Measurements from ENCODE around the gene AFP.
A peak's percentile ranks its signal among the peaks of the same experiment; 100 is the strongest.

The AFP gene

DNA sequence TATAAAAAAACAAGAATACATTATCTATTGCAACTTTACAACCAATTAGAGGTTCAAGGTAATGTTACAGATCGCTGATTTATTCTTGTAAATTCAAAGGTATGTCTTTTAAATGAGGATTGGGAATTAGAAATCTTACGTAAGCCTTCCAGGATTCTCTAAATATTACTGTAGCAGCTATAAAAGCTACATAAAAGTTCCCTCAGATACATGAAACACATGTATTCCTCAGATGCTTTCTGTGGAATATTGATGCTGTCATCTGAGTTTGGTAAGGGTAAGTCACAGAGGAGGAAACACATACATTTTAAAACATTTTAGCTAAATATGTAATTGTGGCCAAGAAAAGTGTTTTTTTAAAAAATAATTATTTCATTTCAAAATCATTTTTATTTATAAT lies 3.4 kb downstream of the AFP start:
- no peak for DNase-seq

DNA sequence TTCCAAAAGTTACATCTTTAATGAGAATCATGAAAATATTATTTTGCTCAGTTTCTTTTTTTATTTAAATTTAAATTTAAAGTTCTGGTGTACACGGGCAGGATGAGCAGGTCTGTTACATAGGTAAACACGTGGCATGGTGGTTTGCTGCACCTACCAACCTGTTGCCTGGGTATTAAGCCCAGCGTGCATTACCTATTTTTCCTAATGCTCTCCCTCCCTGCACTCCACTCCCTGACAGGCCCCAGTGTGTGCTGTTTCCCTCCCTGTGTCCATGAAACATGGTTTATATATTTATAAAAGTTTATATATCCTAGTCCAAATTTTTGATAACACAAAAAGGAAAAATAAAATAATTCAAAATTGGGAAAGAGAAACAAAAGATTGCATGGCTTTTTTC lies 4.0 kb downstream of the AFP start:
- no peak for DNase-seq

DNA sequence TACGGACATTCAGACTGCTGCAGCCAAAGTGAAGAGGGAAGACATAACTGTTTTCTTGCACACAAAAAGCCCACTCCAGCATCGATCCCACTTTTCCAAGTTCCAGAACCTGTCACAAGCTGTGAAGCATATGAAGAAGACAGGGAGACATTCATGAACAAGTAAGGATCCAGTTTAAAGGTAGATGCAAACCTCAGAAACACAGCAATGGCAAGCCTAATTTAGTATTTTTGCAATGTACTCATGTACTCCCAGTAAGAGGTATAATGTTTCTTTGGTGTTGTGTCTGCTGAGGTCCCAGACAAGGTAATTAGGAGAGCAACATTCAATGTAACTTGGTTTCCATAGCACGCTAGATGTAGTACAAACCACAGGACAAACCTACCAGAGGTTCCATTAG lies 4.6 kb downstream of the AFP start:
- no peak for DNase-seq

DNA sequence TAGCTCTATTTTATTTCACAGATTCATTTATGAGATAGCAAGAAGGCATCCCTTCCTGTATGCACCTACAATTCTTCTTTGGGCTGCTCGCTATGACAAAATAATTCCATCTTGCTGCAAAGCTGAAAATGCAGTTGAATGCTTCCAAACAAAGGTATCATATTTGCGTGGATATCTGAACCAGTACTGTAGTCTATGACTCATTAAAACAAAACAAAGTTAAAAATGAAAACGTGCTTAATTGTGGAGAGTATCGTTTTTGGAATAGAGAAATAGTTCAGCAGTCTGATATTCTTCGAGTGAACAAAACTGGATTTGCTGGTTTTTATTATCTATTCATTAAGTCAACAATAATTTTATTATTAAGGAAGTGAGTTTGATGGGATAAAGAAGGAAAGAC lies 6.3 kb downstream of the AFP start:
- DNase-seq: no peak

DNA sequence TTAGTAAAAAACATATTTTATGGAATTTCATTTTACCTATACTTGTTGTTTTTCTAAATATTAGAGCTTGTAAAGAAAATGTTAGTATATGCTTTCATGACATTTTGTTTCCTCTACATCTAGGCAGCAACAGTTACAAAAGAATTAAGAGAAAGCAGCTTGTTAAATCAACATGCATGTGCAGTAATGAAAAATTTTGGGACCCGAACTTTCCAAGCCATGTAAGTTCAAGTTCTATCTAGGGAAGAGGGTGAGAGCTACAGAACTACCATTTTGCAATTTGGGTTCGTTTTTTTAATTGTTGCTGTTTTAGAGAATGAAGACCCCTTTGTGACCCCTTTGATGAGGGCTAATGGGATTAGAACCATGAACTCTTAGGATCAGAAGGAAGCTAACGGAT lies 7.2 kb downstream of the AFP start:
- DNase-seq: no peak

DNA sequence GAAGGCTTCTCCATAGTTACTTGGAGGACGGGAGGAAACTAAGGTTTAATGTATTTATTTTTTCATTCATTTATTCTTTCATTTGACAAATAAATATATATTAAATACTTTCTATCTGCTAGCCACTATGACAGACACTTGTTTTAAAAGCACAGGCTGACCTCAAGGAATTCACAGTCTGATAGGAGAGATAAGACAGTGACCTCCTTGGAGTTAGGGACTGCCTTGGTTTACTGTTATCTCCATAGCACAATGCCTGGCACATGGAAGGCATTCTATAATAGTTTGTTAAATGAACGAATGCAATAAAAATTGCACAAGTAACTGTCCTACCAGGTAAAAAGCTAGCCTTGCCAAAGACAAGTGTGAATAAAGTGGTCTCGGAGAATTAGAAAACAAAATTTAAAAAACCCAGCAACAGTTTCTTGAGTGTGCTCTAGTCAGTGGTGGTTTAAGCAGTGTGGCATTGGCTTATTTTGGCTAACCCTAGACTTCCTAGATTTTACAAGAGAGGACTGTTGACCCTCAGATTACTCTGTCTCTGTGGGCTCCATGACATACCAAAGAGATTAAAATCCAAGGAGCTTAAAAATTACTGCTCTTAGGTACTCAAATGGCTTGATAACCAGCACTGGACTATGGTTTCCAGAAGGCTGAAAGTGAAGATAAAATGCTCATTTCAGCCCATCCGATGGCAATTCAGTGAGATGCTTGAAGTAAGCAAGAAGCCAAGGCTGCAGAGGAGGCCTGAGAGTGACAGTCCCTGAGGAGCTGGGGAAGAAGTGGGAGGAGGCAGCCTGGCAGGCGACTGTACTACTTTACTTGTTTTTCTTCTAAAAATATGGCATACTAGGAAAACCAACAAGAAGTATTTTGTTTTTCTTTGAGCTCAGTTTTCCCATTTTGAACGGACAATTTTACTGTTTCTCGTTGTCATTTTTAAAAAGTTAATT lies 9.6 kb downstream of the AFP start:
- no peak for DNase-seq

DNA sequence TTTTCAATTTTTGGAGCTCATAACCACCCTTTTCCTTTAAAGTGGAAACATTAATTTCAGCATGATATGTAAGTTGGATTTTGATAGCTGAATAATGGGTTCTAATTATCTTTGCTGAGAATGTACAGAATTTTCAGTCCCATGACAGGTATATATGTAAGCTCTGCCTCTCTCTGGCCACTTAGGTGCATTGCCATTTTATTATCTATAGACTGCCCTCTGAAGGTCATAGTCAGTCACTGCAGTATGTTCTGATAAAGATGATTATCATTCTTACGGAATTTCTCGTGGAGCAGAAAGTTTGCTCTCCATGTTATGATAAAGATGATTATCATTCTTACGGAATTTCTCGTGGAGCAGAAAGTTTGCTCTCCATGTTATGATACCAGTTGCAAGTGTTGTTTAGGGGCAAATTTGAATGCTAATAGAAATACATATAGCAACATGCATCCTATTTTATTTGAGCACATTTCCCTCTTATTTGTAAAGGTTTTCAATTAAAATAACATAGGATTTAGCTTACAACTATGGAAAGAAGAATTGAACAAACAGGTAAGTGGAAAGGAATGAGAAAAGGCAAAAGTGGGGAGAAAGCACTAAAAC lies 10.4 kb downstream of the AFP start:
- no peak for DNase-seq

DNA sequence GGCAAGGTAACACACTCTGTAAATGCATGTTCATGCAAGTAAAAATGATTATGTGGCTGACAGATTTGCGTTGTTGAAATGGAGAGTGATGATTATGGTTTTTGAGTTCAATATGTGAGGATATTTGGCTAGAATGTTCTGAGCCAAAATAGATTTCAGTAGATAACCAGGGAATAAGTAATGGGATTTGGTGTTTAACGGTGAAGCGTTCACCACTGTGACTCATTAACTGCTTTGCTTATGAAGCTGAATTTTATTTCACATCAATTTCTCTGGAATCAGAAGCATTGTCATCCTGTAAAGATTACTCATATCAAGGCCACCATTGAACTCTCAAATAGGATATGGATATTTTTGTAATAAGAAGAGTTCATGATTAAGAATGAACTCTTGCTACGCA lies 11.7 kb downstream of the AFP start:
- no peak for DNase-seq

DNA sequence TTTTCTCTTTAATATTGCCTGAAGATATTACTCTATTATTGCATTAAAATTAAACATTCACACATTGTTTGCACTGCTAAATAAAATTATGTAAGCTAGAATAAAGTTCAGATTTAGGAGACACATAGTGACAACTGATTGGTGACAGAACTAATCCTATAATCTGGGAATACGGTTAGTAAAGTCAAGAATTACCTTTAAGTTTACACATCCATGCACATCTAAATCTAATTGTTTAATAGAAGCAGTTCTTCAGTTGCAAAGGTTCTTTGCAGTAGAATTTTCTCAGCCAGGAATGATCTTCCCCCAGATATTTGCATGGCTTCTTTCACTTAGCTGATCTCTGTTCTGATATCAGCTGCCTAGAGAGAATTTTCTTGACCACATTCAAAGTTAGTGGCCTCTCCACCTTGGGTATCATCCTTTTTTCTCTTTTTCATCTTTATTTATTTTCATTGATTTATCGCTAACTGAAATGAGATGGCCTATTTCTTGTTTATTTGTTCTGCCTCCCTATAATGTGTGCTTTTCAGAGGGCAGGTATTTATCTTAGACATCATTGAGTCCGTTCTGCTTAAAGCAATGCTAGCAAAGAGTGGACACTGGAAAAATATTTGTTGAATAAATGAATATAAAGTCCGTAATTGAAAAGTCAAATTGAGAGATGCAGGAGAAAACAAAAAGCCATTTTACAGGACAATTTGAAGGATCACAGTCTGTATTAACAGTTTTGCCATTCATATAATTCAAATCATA lies 12.6 kb downstream of the AFP start:
- DNase-seq: no peak

DNA sequence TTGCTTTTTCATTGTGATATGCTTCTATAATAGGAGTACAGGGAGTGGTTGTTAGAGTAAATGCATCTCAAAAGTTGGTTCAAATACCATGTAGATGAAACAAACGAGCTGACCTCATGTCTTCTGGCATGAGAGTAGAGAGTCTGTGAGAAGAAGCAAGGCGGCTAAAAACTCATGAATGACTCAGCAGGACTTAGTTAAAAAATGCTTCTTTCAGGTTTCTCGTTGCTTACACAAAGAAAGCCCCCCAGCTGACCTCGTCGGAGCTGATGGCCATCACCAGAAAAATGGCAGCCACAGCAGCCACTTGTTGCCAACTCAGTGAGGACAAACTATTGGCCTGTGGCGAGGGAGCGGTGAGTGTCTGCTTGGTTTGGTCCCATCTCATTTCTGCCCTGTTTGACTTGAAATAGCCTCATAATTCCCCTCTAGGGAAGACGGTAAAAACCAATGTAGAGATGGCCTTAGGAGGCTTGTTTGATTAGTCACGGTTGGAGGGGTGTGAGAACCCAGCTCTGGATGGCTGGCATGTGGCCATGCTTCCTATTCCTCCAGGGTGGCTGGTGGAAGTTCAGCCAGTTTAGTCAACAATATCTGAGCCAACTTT lies 14.5 kb downstream of the AFP start:
- DNase-seq: no peak

DNA sequence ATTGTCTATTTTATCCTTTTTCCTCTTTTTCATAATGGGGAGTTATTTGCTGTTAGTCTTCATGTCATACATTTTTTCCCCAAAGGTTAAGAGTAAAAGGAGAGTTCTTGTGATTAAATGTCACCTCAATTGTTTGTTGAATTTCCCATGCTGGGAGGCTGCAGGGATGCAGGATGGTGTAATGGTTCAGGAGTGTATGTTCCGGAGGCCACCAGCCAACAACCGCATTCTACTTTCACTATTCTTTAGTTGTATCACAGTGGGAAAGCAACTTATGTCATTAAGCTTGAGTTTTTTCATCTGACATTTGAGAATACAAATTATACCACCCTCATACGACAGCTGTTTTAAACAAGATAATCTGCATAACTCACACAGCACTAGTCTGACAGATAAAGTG lies 15.4 kb downstream of the AFP start:
- DNase-seq: peak; percentile 16

DNA sequence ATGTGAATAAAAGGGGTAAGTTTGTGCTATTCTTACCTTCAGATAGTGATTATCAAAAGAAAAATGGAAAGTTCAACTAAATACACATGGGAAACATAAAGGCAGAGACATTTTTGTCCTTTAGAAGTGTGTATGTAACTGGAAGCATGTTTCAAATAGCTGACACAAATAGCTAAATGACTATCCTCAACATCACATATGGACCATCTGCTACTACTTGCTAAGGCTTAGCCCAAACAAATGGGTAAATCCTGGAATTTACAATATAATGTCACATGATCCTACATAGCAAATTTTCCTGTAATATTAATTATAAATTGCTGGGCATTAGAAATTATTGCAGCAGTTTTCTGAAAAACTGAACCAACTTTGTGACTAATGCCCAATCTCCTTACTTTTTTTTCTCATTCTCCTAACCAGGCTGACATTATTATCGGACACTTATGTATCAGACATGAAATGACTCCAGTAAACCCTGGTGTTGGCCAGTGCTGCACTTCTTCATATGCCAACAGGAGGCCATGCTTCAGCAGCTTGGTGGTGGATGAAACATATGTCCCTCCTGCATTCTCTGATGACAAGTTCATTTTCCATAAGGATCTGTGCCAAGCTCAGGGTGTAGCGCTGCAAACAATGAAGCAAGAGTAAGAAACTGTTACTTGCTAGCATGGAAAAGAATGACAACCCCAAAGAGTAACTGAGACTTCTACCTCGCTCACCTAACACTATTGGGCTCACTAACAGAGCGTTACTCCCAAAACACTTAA lies 16.1 kb downstream of the AFP start:
- DNase-seq: no peak

DNA sequence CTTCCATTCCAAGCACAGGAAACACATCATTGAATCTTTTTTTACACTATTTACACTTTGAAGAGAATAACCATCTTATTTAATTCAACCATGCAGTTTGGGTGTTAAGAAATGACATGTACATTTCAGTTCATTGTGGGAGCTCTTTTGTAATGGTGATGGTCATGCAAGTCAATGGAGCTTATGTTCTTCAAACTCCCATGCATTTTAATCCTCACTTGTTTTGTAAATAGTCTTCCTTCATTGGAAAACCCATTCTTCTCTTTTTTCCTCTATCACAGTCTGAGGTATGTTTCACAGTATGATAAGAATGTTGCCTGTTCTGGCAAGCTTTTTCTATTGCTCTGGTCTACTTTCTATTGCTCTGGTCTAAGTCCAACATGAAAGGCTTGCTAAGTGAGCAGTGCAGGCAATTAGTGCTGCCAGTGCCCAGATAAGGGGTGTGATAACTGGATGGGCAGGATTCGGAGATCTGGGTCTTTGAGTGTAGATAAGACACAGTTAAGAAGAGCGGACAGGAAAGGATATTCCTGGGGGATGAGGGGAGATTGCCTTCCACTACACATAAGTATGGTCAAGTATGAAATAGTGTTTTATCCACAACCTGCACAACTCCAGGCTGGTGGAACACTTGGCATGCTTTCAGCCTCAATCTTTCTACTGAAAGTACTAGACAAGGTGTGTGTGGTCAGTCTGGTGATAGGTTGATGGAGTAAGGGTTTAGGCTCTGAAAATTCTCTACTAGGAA lies 17.1 kb downstream of the AFP start:
- DNase-seq: no peak

DNA sequence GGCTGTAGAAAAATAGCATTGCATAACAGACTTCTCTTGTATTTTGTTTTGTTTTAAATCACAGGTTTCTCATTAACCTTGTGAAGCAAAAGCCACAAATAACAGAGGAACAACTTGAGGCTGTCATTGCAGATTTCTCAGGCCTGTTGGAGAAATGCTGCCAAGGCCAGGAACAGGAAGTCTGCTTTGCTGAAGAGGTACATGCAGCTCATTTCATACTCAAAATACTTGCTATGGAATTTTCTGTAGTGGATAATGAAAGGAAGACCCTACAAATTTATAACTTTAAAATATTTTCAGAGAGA lies 17.6 kb downstream of the AFP start:
- no peak for DNase-seq

DNA sequence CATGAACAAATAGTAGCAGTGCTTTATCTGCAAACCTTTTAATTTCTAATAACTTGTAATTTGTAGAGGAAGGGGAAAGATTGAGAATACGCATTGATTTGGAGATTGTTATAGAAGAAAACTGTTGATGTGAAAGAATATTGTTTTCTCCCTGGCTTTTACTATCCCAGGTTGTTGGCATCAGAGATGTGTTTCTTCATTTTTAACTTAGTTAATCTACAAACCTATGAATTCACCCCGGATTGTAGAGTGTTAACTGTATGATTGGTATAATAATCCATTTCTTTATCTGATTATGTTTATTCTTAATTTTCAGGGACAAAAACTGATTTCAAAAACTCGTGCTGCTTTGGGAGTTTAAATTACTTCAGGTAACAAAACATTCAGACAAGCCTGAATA lies 18.9 kb downstream of the AFP start:
- no peak for DNase-seq

DNA sequence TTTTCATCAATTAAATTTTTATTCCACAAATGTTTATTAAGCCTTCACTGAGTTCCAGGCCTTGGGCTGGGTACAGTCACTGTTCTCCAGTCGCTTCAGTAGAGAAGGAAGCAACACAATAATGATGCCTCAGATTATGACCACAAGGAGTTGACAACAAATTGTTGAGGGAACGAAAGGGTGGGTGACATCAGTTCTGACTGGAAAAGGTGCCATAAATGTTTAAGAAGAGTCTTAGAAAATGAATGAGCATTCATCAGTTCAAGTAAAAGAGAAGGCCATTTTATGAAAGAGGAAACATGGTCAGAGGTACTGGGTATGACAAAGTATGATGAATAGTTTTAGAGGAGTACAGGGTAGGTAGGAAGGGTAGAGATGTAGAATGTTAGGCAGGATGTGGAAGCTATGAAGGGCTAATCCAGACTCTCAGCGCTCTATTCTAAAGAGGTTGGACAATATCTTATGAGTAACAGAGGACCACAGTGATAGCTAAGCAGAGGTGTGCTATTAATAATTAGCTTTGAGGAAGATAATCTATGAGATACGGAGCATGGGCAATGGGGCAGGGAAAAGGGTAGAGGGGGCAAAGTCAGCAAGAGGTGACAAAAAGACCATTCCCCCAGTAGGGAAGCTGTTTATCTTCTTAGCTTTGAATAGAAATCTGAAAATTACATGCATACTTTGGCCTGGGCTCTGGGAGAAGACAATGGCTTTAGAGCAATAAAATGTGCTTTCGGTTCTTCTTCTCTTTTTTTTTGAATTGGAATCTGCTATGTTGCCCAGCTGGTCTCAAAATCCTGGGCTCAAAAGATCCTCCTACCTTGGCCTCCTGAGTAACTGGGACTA lies 20.4 kb downstream of the AFP start:
- no peak for DNase-seq

DNA sequence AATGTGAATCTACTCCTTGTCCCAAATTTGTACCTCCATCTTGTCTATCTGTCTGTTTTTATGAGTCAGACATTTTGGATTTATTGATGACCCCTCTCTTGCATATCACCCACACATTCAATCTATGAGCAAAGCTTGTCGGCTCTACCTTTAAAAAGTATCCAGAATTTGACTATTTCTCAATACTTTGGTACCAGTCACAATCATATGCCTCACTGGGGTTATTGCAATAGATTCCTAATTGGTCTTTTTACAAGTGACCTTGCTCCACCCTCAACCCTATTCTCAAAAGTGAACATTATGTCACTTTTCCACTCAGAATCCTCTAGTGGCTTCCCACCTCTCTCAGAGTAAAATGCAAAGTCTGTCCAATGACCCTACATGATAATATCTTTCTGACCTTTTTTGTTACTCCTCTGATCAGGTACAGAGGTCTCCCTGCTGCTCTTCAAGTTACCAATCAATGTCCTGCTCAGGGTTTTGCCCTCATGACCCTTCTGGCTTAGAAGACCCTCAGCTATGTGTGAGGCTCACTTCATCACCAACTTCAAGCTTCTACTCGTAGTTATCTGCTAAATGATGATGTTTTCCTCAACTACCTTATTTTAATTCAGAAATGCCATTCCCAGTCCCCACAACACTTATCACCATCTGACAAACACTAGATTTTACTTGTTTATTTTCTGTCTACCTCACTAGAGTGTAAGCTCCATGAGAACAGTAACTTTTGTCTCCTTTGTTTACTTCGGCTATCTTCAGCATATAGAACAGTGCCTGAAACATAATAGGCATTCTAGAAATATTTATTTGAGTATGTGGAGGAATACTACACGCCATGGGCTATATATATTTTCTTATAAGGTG lies 22.4 kb downstream of the AFP start:
- DNase-seq: no peak

DNA sequence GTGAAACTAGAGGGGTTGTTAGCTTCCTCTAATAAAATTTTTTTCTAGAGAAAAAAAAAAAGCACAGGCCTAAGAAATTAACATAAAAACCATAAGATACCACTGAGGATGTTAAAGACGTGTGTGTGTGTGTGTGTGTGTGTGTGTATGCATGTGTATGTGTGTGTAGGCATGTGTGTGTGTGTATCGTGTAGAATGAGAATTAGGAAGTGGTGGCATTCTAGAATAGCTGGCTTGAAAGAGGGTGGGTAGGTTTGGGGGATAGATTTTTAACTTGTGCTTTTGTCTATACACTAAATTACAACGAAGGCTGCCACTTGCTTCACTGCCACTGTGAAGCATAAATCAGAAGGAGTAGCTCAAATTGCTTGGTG lies 23.0 kb downstream of the AFP start:
- DNase-seq: no peak

DNA sequence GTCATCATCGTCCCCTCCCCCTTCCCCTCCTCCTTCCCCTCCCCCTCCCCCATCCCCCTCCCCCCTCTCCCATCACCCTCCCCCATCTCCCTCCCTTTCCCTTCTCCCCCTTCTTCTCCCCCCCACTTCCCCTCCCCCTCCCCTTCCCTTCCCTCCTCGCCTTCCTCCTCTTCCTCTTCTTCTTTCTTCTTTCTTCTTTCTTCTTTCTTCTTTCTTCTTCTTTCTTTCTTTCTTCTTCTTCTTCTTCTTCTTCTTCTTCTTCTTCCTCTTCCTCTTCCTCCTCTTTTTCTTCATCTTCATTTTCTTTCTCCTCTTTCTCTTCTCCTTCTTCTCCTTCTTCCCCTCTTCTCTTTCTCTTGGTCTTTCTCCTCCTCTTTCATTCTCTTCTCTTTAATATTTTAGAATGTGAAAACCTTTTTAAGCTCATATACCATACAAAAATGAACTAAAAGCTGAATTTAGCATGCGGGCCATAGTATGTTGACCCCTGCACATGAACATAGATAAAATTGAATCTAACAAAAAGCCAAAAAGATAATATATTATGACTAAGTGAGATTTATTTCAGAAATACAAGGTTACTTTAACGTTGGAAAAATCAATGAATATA lies 25.0 kb downstream of the AFP start:
- DNase-seq: no peak

DNA sequence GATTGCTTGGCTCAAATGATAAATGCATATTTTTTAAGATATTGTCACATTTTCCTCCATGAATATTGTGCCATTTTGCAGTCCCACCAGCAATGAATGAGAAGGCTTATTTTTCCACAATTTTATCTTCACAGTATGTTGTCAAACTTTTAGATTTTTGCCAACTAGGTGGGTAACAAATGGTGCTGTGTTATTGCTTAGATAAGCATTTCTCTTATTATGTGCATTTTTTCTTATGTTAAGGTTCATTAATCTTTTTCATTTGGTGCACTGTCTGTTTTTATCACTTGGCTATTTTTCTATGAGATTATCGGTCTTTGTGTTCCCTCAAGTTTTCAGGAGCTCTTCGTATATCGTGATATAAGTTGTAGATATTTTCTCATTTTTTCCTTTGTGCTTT lies 32.1 kb downstream of the AFP start:
- DNase-seq: no peak
